Endothelial cell (in vitro differentiated cells): ENCODE results near the gene ITGA6. TPM values are rescaled to one million over a fixed set of nuclear protein-coding genes. Genes with fewer than 3 reads are reported as not detected.

Source experiments
- DNase-seq: peaks from one replicate; pipeline ENCODE4 v3.0.0; 2021; ENCODE audit warnings: low spot score
- H3K27ac Mint-ChIP-seq: one replicate; pipeline ENCODE4 v1.8.0; 2021; ENCODE audit warnings: mixed read lengths, inconsistent platforms; ENCODE audit not compliant: unreplicated experiment
- H3K27me3 Mint-ChIP-seq: one replicate; pipeline ENCODE4 v1.8.0; 2021; ENCODE audit warnings: mild to moderate bottlenecking, moderate library complexity, mixed read lengths, inconsistent platforms; ENCODE audit not compliant: unreplicated experiment
- H3K36me3 Mint-ChIP-seq: one replicate; pipeline ENCODE4 v1.8.0; 2021; ENCODE audit warnings: mild to moderate bottlenecking, low read depth, mixed read lengths, inconsistent platforms; ENCODE audit not compliant: unreplicated experiment
- H3K4me1 Mint-ChIP-seq: one replicate; pipeline ENCODE4 v1.8.0; 2021; ENCODE audit warnings: mild to moderate bottlenecking, mixed read lengths, inconsistent platforms; ENCODE audit not compliant: unreplicated experiment
- H3K4me3 Mint-ChIP-seq: one replicate; pipeline ENCODE4 v1.8.0; 2021; ENCODE audit warnings: mild to moderate bottlenecking, mixed read lengths, inconsistent platforms; ENCODE audit not compliant: unreplicated experiment
- H3K9me3 Mint-ChIP-seq: one replicate; pipeline ENCODE4 v1.8.0; 2021; ENCODE audit warnings: mixed read lengths, inconsistent platforms; ENCODE audit not compliant: unreplicated experiment
- CTCF ChIP-seq: fragments of 200-600 bp; sonication (generic); IDR thresholded peaks from one replicate; pipeline ENCODE4 v1.5.0; 2021; ENCODE audit warnings: antibody characterized with exemption; ENCODE audit not compliant: unreplicated experiment
- total RNA-seq: library from RNA; stranded (reverse); fragmentation: NEBNext Ultra II Directional; extraction: Animal tissue kit (Norgen Biotek cat#: 25700); gene quantifications from one replicate; pipeline ENCODE4 v1.2.1, GENCODE V29; 2021; ENCODE audit not compliant: unreplicated experiment

ITGA6 gene
- total RNA-seq, 1 donor from 2014 or later, result 34.0 TPM

- TF ChIP-seq CTCF, result no peak
- Mint-ChIP-seq H3K27ac (no peak overlapping the region), H3K9me3 (no peaks in the 10 kb centered on the region), H3K27me3 (peaks cover 3% of the 10 kb centered on the region), H3K4me1 (peaks cover 13% of the 10 kb centered on the region), H3K4me3 (peak overlapping the region; percentile 88), H3K36me3 (no peaks in the 10 kb centered on the region)
- no peak for DNase-seq
These were observed 641 bp upstream of the ITGA6 start for GRCh38 chr2:172426635-172427255.

- Mint-ChIP-seq H3K27me3 (peaks cover 3% of the 10 kb centered on the region), H3K27ac (no peak overlapping the region), H3K36me3 (no peaks in the 10 kb centered on the region), H3K4me3 (peak overlapping the region; percentile 83), H3K4me1 (peaks cover 24% of the 10 kb centered on the region), H3K9me3 (no peaks in the 10 kb centered on the region)
- TF ChIP-seq CTCF, result no peak
- DNase-seq, result peak; percentile 38
These were observed 825 bp downstream of the ITGA6 start for GRCh38 chr2:172427990-172428831.

- no peak for TF ChIP-seq CTCF
- peaks cover 24% of the 10 kb centered on the region for H3K4me1 Mint-ChIP-seq
- no peaks in the 10 kb centered on the region for H3K9me3 Mint-ChIP-seq
- no peak overlapping the region for H3K27ac Mint-ChIP-seq
- H3K36me3 Mint-ChIP-seq, result no peaks in the 10 kb centered on the region
- no peak for DNase-seq
- H3K27me3 Mint-ChIP-seq, result peaks cover 3% of the 10 kb centered on the region
- peak overlapping the region; percentile 83 for H3K4me3 Mint-ChIP-seq
These were observed 1.4 kb downstream of the ITGA6 start for GRCh38 chr2:172428832-172429210.

GRCh38 chr2:172429301-172429968 is 2.0 kb downstream of the ITGA6 start:
- no peaks in the 10 kb centered on the region for H3K9me3 Mint-ChIP-seq
- H3K27me3 Mint-ChIP-seq, result peaks cover 3% of the 10 kb centered on the region
- no peak overlapping the region for H3K27ac Mint-ChIP-seq
- H3K4me1 Mint-ChIP-seq, result peaks cover 24% of the 10 kb centered on the region
- TF ChIP-seq CTCF, result no peak
- no peaks in the 10 kb centered on the region for H3K36me3 Mint-ChIP-seq
- DNase-seq, result no peak
- H3K4me3 Mint-ChIP-seq, result peak overlapping the region; percentile 83

- Mint-ChIP-seq H3K36me3 (no peaks in the 10 kb centered on the region), H3K4me1 (peaks cover 24% of the 10 kb centered on the region)
These were observed 2.6 kb downstream of the ITGA6 start for GRCh38 chr2:172430027-172430426.

More at GRCh38 chr2:172430027-172430426, 2.6 kb downstream of the ITGA6 start:
- Mint-ChIP-seq H3K9me3 (no peaks in the 10 kb centered on the region), H3K4me3 (no peak overlapping the region), H3K27me3 (peaks cover 3% of the 10 kb centered on the region), H3K27ac (no peak overlapping the region)
- no peak for TF ChIP-seq CTCF
- DNase-seq, result no peak
